NCI-H1694 treated with DMSO at 0.1 percent for 48 hours (cell line): ENCODE results near the gene CEL.

Source experiments
- DNase-seq: peaks from one replicate; lab custom pipeline; 2025; lab: John Stamatoyannopoulos, UW

Gene CEL

DNA sequence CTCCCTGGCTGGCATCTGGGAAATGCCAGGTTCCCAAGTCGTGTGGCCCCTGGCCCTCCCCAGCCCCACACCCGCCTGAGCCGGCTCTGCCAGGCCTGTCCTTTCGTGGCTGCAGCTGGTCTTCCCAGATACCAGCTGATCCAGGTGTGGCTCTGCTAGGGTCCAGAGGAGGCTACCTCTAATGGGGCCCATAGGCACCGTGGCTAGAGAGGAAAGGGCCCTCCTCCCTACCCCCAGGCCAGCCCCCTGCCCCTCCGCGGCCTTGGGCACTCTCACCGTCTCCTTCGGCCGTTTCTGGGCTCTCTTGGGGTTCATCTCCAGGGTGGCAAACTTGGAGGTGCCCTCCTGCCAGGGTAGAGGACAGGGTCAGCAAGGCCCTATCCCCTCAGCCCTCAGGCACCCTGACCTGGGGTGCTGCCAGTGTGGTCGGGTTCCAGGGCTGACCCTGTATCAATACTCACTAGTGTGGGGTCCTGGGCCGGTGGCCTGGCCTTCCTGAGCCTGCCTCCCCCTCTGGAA is 42.3 kb downstream of the CEL start:
- DNase-seq, result no peak

DNA sequence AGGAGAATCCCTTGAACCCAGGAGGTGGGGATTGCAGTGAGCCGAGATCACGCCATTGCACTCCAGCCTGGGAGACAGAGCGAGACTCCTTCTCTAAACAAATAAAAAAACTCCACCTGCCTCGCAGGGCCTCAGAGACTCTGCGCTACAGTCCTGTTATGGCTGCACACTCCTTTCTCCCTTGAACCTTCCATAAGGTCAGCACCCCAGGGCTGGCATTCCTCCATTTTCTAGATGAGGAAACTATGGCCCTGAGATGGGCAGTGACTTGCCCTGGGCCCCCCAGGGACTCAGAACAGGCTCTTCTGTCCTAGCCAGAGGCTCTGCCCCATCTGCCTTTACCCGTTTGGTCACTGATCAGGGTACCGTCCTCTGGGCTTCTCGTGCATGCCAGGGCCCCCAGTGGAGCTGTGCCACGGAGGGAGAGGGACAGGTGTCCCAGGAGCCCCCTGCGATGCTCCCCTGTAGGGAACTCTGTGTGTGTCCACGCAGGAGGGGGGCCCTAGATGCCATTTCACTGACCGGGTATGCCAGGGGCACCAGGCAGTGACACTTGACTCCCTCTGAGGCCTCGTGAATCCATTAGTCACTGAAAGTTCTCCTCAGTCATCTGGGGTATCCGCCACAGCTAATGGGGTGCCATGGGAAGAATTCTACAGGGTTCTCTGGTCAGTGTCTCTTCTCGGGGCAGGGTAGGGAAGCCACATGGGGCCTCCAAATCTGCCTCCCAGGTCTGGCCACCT is 43.1 kb downstream of the CEL start:
- no peak for DNase-seq

DNA sequence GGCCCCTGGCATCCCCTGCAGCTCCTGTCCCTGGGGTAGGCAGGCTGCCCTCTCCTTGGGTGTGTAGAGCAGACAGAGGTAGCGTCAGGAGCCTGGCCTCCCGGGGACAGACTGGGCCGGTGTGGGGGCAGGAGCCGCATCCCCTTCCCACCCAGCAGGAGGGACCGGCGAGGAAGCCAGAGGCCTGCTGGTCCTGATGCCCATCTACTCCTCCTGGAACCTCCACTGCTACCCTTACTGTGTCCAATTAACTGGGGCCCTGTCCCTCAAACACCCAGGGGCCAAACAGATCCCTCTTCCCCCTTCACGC is 43.6 kb downstream of the CEL start:
- DNase-seq, result no peak

DNA sequence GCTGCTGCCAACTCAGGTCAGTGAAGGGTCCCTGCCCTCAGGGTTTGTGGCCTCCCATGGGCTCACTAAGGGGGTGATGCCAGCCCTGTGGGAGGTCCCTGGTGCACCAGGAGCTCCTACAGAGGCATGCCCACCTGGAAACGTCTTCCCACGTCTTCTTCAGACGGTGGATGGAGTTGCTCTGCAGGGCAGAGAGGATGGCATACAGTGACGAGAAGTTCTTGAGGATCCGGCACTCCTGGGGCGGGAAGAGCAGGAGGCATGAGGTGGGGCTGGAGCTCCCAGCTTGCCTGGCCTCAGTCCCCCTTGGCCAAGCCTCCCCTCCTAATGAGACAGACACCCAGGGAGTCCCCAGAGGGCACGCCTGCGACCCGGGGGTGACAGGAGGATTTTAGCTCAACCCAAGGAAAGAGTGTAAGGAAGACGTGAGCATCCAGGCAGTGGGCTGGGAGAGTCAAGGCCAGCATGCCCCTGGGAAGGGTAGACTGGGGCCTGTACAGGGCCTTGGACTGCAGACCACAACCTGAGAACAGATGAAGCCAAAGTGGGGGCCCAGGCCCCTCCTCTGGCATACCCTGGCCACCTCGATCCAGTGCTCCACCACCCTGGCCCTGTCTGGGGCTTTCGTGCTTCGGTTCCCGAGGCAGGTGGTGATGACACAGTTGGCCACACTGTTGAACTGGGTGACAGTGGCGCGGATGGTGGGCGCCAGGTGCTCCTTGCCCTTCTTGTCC is 44.9 kb downstream of the CEL start:
- no peak for DNase-seq

DNA sequence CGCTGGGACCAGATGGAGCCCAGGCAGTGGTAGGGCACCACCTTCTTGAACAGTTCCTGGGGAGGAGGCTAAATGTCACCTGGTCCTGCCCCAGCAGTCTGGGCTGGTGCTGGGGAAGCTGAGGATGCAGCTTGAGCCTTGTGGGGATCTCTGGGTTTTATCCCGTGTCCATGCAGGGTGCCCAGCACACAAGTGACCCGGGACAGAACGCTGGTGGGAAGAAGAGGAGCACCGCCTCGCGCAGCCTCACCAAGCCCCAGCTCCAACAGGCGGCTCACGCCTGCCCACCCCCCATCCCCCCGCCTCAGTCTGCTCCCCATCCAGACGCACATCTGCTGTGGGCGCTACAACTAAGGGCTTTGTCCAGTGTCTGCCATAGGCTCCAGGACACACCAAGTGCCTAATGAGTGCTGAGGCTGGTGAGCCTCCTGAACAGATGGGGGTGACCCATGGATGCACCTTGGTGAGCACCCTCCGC is 45.5 kb downstream of the CEL start:
- no peak for DNase-seq

DNA sequence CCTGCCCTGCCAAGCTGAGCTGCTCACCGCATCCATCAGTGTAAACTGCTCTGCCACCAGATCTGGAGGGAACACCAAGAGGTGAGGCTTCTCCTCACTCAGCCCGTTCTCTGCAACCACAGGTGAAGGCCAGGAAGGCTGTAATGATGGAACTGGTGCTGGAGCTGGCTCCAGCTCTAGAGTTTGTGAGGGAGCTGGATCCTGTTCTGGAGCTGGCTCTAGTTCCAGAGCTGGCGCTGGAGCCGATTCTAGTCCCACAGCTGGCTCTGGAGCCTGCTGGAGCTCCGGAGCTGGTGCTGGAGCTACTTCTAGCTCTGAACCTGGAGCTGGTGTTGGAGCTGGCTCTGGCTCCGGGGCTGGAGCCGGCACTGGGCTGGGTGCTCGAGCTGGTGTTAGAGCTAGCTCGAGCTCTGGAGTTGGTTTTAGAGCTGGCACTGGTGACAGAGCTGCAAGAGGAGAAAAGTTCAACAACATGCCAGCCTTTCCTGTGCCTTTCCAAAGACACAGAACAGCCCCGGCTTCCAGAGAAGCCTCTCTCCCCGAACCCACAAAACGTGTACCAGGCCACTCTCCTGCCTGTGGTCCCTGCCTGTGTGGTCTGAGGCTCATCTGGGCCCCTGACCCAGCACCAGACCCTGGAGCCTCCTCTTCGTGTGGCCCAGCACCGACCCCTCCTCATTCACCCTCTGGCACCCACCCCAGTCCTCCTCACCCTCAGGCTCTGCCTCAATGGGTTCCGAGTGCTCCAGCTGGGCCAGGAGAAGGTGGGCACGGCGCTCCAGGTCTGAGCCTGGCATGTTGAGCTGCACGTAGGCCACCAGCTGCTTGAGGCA is 46.4 kb downstream of the CEL start:
- DNase-seq, result no peak

DNA sequence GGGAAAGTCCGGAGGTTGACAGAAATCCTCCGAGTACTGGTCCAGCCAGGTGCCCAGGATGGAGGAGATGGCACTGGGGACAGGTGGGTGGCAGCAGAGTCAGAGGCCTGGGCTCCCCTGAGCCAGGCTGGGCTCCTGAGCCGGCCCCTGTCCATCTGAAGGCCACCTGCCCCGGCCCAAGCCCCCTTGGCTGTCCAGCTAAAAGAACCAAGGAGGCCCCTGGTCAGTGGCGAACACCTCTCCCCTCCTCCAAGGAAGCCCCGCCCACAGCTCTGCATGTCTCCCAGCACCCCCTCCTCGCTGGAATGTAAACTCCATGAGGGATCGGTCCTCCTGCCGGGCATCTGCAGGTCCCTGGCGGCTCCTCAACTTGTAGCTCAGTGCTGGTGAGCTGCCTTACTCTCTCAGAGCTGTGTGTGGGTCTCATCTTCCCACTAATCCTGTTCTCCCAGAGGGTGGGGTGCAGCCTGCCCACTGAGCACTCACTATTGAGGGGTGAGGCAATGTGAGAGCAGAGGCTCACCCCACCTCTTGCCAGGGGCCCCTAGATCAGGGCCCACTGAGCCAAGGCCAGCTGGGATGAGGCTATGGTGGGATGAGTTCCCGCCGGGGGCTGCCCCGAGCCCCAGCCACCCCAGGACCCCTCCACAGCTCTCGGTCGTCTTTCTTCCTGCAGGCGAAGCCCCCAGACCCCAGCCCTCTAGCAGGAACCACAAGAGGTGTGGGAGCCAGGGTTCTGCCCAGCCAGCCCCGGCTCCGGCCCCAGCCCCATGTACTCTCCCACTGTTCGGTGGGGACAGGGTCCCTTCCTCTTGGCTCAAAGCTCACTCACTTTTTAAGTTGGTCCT is 47.2 kb downstream of the CEL start:
- no peak for DNase-seq

DNA sequence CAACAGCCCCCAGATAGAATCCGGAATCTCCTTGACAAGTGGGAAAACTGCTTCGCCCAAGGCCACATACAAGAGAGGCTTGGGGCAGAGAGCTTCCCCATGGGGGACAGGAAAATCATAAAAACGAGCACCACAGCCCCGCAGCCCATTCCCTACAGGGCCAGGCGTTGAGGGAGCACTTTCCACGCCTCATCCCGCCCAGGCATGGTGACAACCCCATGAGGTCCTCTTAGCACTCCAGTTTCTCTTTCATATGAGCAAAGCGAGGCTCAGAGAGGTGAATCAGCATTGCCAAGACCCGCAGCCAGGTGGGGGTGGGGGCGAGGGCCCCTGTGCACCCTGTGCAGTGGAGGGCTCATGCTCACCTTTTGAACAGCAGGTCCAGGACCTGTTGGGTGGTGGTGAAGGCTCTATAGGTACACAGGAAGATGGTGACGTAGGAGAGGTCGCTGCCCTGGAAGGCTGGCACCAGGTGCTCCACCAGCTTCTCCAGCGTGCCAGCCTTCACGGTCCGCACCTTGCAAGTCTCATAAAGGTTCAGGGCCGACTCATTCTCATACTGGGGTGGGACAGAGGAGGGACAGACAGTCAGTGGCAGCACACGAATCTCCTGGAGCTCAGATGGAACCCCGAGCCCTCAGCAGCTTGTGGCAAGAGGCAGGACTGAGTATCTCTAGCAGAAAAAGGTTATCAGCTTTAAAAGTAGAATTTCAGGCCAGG is 48.3 kb downstream of the CEL start:
- no peak for DNase-seq

DNA sequence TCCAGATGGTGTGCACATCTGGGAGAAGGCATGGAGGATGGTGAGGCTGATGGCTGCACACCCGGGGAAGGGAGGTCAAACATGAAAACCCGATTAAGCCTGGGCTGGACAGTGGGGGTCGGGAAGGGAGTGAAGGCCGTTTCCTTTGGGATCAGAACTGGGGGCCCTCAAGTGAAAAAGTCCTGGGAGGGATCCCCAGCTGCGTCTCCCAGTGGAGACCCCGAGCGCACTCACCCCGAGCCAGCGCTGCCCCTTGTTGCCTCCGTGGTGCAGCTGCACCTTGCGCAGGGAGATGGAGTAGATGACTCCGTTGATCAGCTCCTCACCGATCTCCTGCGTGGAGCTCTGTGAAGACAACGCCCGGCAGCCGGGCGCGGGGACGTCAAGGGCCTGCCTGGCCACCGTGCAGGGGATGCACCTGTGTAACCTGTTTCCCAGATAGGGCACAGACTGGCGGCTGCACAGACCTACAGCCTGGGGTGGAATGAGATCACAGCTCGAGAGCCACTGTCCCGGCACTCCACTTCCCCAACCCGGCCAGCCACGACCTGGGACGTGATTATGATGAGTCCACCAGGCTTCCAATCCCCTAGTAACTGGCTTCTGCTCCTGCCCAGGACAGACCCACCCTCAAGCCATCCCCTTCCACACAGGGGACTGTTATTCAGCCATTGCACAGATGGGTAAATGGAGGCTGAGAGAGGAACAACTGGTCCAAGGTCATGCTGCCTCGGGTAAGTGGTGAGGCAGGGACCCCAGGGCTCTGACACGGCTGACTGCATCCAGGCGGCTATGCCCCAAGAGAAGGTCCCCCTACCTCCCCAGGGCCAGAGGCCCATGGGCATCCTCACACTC is 50.3 kb downstream of the CEL start:
- no peak for DNase-seq

DNA sequence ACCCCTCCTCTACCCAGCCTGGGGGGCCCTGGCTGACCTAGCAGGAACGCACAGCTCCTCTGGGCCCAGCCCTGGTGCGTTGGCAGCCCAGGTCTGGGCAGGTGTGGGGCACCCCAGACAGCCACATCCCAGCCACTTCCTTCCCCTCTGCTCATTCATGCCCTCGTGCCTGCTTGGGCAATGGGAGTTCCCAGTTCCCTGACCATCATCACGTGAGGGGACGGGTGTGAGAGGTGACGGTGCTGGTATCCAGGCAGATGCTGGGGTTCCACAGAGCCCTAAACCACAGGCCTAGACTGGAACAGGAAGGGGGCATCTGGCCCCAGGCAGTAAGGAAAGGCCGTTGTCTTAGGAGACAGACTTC is 50.9 kb downstream of the CEL start:
- DNase-seq, result no peak

DNA sequence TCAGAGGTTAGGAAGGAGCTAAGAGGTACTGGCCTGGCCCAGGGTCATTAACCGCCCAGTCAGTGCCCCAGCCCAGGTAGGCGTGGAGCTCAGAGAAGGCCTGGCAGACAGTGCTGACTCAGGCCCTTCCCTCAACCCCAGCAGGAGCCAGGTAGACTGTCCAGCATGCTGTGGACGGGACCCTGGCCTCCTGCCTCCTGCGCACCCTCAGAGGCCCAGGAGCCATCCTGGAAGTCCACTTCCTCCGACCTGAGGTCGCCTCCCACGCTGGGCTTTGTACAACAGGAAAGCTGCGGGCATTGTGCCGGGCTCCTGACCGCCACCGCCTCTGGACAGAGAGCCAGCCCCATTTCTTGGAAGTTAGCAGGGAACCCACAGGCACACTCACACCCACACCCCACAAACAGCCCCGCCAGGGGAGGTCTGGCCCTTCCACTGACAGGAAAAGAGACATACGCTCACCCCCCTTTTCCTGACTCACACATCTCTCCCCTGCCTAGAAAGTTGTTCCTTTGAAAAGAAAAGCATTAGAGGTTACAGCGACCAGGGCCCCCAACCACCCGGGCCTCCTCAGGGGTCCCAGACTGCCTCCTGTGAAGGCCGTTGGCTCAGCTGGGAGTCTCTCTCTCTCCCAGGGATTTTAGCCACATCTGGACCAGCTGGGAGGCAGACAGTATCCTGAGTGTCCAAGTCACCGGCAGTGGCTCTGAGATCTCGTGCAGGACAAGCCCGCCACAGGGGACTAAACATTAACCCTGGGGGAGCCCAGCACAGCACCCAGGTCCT is 51.6 kb downstream of the CEL start:
- no peak for DNase-seq

DNA sequence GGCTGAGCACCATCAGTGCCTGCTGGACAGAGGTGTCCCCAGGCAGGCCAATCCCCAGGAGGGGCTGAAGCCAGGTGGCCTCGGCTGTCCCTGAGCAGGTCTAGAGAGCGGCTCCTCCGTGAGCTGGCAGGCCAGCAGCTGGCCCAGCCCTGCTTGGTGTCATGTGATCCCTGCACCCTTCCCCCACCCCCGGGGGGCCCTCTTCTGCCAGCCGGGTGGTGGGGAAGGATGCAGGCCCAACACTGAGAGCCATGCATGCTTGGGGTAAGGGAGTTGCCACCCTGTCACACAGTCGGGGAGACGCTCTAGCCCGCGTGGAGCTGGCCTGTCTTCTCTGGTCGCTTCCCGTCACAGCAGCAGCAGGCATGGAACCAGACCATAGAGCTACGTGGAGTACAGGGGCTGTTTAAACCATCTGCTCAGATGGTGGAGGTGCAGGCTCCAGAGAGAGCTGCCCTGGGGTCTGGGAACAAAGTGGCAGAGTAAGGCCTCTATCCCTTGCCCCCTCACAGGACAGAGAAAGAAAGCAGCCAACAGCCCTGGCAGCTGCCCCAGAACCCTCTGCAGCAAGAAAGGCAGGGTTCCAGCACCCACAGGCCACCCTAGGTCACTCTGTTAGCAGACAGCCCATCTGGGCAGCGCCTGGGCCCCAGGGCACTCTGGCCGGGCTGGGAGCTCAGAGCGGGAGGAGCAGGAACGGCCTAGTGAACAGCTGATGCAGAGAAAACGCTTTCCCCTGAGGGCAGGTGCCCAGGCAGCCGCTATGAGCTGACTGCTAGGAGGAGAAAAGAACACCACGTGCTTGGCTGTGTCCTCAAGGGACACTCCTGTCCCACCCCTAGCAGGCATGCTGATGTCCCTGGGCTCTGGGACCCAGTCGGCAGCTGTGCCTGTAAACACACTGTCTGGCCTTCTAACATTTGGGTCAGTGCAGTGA is 52.4 kb downstream of the CEL start:
- DNase-seq, result peak; percentile 24

DNA sequence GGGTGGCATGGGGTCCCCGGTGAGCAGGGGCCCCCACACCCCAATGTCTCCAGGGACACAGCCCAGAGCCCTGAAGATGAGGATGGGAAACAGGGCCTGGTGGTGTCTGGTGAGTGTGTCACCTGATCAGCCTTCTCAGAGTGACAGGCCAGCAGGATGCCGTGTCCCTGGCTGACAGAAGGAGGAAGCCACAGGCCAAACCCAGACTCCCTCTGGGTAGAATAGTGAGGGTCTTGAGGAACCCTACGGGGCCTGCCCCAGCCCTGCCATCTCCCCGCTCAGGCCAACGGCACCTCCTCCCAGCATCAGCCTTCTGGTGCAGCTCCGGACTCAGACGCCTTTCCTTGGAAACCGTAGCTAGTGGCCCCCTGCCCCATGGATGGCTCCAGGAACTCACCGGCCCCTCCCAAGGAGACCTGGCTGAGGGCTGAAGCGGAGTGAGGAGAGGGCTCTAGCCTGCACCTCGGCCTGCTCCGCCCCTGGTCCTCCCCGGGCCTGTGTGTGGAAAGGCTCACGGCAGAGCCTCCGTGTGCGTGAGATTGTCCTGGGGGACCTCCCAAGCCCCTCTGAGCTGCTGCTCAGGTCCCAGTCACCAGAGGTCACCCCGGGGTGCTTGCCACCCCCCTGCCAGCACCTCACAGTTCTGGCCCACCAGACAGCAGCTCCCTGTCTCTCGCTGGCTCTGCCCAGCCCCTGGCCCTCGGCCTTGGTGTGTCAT is 53.3 kb downstream of the CEL start:
- DNase-seq, result no peak

DNA sequence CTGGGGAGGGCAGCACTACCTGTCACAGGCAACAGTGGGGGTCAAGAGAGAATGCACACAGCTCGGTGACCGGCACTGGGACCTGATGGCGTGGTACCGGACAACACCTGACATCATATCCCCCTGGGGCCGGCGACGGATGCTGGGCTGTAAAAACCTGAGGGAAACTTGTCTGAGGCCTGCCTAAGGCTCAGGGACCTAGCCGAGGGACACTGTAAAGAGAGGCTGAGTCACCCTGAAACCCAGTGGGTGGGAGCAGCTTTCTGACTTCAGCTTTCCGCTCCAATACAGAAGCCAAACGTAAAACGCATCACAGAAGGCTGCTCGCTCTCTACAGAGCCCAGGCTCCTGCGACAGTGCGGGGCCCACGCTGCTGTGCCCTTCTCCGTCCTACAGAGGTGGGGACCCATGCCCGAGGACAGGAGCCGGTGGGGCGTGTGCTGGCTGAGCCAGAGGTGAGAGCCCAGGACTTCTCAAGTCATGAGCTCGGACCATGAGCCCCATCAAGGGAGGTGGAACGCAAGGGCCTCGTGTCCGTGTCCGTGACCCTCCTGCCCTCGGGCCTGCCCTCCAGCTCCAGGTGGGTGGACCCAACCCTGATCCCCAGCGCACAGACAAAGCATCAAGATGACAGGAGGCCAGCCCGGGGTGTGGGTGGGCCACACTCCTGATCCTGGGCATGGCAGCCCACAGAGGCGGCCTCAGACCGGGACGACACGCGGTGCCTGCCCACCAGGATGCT is 54.0 kb downstream of the CEL start:
- no peak for DNase-seq

DNA sequence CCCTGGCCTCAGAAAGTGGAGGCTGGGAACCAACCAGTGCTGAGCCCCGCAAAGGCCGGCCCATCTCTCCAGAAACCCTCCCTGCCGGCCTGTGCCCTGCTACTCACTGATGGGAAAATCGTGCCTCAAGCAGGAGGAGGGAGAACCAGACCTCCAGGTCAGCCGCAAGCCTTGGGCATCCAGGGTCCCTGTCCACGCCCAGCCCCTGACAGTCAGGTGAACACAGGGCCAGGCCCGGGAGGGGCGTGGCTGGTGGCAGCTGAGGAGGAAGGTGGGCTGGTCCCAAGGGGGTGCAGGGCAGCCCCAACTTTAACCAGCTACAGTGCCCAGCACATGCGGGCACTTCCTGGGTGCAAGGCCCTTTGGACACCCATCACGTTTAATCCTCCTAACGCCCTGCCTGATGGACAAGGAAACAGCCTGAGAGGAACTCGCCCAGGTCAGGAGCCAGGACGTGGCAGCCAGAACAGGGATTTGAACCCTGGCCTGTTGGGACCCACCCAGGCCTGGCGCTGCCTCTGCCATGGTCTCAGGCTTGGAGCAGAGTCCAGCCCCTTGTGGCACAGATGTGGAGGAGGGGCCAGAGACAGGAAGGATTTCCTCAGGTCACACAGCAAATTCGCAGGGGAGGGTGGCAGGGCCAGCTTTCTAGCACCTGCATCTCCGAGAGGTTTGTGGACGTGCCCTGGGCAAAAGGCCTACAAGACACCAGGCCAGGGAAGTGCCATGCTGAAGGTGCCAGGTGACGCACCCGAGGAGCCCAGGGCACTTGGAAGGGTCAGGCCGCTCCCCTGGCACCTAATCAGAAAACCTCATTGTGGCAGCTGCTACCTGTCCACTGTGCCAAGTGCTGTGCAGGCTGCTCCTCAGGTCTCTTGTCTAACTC is 54.8 kb downstream of the CEL start:
- DNase-seq, result no peak
